GM23248 (cell line): ENCODE results near the gene RFC4.

Experiments used
- EZH2 ChIP-seq: fragments of 200-600 bp; sonication (generic); IDR thresholded peaks from 2 replicates; pipeline ENCODE4 v1.6.1; 2018; ENCODE audit warnings: antibody characterized with exemption, mild to moderate bottlenecking; ENCODE audit not compliant: insufficient read depth, poor library complexity, severe bottlenecking
- EZH2phosphoT487 ChIP-seq: fragments of 200-600 bp; sonication (generic); IDR thresholded peaks from 2 replicates; pipeline ENCODE4 v1.6.1; 2018; ENCODE audit warnings: antibody characterized with exemption, moderate library complexity, mild to moderate bottlenecking, low read depth; ENCODE audit not compliant: insufficient read depth

- no peak for TF ChIP-seq EZH2
- TF ChIP-seq EZH2phosphoT487: no peak
Measured at GRCh38 chr3:186832276-186832675, 26.0 kb upstream of the RFC4 start.
